Left renal cortex interstitium (tissue), 4 donors: ENCODE measurements around the gene TBCCD1. TPM values are rescaled to one million over a fixed set of nuclear protein-coding genes. Genes with fewer than 3 reads are reported as not detected.

Experiments used
- DNase-seq, 4 donors: peaks; one replicate each; pipeline ENCODE4 v3.0.0-alpha.2; 2013; ENCODE audit warnings: low read depth in 4 of 4, low spot score in 2 of 4, missing footprints in 1 of 4
- polyA plus RNA-seq, 4 donors: library from polyadenylated mRNA; unstranded; fragments of 120-200 nt; gene quantifications; one replicate each; pipeline ENCODE4 v1.2.1, GENCODE V29; 2013; ENCODE audit not compliant: insufficient read length in 4 of 4

Gene TBCCD1, protein sequence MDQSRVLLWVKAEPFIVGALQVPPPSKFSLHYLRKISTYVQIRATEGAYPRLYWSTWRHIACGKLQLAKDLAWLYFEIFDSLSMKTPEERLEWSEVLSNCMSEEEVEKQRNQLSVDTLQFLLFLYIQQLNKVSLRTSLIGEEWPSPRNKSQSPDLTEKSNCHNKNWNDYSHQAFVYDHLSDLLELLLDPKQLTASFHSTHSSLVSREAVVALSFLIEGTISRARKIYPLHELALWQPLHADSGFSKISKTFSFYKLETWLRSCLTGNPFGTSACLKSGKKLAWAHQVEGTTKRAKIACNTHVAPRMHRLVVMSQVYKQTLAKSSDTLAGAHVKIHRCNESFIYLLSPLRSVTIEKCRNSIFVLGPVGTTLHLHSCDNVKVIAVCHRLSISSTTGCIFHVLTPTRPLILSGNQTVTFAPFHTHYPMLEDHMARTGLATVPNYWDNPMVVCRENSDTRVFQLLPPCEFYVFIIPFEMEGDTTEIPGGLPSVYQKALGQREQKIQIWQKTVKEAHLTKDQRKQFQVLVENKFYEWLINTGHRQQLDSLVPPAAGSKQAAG
- polyA plus RNA-seq: 10 to 100 TPM; 19.1 to 22.8 (median 21.2) TPM

GRCh38 chr3:186567072-186567921 lies at the start of gene TBCCD1:
Gene TBCCD1 (minus strand): TSS chr3:186567339. CDS start chr3:186564329, 3,010 bp downstream.
- DNase-seq: peak; percentile 84 to 89 (median 87)

- no peak for DNase-seq
Observed at GRCh38 chr3:186616299-186616617, 49.1 kb upstream of the TBCCD1 start.

DNA sequence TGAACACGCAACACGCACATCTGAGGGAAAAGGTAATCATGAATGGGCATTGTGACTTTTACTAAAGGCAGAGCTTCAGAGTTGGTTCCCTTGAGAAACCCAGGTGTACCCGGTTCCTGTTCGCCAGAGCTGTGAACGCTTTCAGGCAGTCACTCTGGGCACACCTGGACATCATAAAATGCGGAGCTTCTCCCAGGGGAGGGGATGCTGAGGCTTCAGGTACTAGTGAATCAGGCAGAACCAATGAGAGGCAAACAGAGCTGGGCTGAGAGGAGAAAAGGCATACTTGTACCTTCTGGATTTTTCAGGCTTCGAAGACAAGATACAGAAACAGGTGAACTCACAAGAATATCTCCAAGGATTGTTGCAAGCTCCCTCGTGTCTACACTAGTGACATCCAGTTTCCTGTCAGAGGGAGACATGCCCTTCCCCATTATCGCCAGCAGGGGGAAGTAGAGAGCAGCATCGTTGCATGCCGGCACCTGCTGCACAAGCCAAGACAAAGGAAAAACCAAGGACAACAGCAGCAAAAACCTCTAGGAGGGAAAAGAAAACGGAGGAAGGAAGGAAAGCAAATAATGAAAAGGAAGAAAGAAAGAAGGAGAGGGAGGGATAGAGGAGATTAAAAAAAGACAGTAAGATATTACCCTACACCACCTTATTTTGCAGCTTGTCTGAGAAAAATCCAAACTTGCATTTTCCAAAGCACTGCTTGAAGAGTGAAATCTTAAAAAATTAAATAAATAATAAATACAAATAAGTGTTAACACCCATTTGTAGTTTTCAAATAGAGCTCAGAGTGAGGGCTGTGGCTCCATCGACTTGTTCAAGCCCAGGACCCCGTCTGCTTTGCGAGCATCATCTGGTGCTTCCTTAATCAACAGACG lies 47.7 kb upstream of the TBCCD1 start:
- DNase-seq: peak; percentile 42 to 71 (median 58)

DNA sequence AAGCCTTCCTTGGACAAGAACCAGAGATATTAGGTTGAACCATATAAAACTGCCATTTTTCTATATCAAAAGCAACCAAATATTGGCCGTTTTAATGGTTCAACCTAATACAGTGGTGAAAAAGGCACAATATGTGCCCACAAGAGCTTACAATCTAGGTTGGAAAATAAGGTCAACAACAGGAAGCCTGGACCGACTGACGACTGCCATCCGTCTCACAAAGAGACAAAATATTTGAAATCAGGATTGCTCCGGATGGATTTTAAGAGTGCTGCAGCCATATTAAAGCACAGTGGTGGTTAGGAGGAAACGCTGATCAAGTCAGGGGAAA lies 47.1 kb upstream of the TBCCD1 start:
- no peak for DNase-seq

GRCh38 chr3:186613637-186614265 lies 46.6 kb upstream of the TBCCD1 start:
- no peak for DNase-seq

DNA sequence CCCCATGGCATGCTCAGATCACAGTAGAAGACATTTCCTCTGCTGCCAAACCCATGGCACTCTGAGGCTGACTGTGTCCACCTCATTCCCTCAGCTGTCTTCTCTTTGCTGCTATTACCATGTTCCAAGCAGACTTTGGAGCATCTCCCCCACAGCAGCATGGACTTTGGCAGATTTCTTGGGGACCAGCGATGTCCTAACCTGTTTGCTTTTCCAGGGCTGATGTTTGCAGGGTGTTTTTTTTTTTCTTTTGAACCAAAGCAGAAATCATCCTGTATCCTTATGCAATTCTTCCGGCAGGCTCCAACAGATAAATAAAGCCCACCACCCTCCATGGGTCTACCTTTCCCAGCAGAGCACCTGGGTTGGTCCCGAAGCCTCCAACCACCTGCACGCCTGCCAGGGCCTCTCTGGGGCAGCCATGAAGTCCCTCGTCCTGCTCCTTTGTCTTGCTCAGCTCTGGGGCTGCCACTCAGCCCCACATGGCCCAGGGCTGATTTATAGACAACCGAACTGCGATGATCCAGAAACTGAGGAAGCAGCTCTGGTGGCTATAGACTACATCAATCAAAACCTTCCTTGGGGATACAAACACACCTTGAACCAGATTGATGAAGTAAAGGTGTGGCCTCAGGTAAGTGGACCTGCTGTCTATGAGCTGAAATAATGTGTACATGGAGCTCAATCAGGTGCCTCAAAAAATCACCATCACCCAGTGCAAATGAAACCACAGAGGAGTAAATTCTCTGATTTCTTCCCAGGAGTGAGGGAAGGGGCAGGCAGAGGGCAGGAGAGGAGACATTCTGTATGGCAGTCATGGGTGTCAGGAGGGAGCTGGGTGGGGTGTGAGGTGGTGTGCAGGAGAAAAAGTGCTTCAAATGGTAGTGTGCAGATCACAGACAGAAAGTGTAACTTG lies 45.8 kb upstream of the TBCCD1 start, which contains the start of gene AHSG:
Gene AHSG (plus strand): TSS at position 340 of the 916 bp plus-strand sequence. CDS start 82 bp downstream, at position 422.
- DNase-seq: no peak

DNA sequence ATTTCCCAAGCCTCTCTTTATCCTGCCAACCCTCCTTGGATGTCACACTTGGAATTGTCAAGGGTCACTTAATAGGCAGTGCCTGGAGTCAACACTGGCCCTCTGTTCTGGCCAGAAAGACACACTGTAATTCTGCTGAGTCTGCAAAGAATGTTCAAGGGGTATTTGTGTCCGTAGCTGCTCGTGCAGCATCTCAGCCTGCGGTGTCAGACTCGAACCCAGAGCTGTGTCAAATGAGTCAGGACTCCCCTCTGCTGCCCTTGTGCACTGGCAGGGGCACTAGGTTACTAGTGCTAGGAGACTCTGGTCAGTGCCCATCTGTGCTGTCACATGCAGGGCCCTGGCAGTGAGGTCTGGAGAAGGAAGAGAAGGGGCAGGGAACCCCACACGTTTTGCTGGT lies 44.9 kb upstream of the TBCCD1 start:
- DNase-seq: no peak

DNA sequence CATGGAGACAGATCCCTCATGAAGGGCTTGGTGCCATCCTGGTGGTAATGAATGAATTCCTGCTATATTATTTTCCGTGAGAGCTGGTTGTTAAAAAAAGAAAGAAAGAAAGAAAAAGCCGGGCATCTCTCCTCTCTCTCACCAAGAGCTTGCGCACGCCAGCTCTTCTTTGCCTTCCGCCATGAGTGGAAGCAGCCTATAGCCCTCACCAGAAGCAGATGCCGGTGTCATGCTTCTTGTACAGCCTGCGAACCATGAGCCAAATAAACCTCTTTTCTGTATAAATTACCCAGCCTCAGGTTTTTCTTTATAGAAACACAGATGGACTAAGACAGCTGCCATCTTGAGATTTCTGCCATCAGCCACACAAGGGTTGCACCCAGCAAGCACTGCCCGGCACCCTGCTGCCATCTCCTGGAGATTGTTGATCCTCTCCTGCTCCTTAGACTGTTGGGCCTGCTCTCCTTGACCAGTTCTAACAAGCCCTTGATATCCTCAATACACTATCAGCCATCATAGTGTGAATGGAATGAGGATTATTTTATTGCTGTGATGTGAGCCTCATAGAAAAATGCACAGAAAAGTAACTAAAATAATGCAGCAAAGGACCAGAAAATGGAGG lies 42.2 kb upstream of the TBCCD1 start:
- DNase-seq: no peak

GRCh38 chr3:186608624-186609215 lies 41.6 kb upstream of the TBCCD1 start:
- DNase-seq: no peak

- no peak for DNase-seq
Observed at GRCh38 chr3:186605561-186606545, 38.7 kb upstream of the TBCCD1 start.

GRCh38 chr3:186605078-186605477 lies 37.9 kb upstream of the TBCCD1 start:
- no peak for DNase-seq

DNA sequence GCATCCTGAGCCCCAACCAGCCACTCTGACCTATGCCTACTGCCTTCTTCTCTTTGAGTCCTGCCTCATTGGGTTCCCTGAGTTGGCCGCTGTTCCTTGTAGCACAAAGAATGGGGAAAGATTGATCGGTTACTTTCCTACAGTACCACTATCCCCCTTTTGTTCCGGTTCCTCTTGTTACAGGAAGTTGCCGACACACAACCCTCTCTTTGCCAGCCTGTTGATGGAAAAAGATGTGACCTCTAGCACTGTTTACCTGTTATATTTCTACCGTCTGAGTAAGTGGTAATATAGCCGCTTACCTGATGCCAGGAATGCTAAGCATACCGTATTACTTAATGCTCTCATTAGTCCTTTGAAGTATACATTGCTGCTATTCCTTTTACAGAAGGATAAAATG lies 36.0 kb upstream of the TBCCD1 start:
- no peak for DNase-seq

- DNase-seq: no peak
Observed at GRCh38 chr3:186600896-186601295, 33.8 kb upstream of the TBCCD1 start.

DNA sequence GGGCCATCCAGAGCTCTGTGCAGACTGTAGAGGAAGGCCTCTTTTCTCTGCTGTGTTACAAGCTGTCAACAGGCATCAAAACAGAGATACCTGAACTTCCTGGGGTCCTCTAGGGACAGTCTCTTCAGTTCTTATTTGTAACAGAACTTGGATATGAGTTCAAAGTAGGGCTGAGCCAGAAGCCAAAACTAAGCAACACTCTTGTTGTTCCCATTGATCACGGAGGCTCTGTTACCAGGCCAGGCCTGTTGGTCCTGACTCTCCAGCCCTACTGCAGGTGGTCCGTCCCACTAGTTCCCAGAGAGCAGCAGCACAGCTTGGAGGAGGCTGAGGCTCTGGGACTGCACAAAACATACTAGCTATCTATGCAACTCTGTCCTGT lies 32.6 kb upstream of the TBCCD1 start:
- no peak for DNase-seq

- no peak for DNase-seq
Observed at GRCh38 chr3:186599142-186599784, 32.1 kb upstream of the TBCCD1 start.

- DNase-seq: no peak
Observed at GRCh38 chr3:186598794-186599141, 31.6 kb upstream of the TBCCD1 start.
